Measurements from ENCODE around the gene DPCD. TPM values are rescaled to one million over a fixed set of nuclear protein-coding genes. Genes with fewer than 3 reads are reported as not detected.
"Not testable (repeated sequence)": the region's sequence is repeated elsewhere in the genome, so short reads cannot be mapped to it uniquely, and the experiment has no call there.

Gene DPCD
- total RNA-seq, 2 donors from 2014 or later, result 23.9 to 66.1 TPM

DNA sequence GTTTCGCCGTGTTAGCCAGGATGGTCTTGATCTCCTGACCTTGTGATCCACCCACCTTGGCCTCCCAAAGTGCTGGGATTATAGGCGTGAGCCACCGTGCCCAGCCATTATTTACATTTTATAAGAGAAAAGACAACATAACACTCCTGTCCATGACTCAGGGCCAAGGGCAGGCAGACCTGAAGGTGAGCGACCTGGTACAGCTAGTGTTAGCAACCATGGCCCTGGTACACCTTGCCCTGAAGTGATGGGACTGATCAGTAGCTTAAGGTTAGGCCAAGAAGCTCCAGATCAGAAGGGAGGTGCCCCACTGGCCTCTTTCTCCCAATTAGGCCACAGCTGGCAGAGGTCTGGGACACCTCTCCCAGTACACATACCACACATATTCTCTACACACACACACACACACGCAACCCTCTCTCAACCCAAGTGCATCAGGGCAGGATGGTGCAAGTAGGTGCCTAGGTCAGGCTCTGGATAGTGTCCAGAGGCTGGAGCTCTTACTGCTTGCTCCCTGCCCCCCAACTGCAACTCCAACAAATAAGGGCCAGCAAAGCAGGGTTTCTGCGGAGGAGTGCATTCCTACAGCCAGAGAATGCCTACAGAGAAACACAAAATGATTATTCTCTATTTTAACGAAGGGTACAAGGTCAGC, 43.8 kb downstream of the DPCD start:
- Histone ChIP-seq H3K9me3 (no peaks in the 10 kb centered on the region), H3K36me3 (no peaks in the 10 kb centered on the region), H3K4me1 (replicated peaks) (no peaks in the 10 kb centered on the region), H3K4me3 (no peak overlapping the region), H3K27ac (no peak overlapping the region), H3K27me3 (replicated peaks; ENCODE audit: insufficient read depth) (no peaks in the 10 kb centered on the region)
- intact Hi-C loops (cut with DNase I), result no loop called here
- TF ChIP-seq POLR2A (IDR thresholded peaks at IDR 0.05) (no peak), POLR2AphosphoS5 (IDR thresholded peaks at IDR 0.05) (no peak)
- TF ChIP-seq, protein P1, sequence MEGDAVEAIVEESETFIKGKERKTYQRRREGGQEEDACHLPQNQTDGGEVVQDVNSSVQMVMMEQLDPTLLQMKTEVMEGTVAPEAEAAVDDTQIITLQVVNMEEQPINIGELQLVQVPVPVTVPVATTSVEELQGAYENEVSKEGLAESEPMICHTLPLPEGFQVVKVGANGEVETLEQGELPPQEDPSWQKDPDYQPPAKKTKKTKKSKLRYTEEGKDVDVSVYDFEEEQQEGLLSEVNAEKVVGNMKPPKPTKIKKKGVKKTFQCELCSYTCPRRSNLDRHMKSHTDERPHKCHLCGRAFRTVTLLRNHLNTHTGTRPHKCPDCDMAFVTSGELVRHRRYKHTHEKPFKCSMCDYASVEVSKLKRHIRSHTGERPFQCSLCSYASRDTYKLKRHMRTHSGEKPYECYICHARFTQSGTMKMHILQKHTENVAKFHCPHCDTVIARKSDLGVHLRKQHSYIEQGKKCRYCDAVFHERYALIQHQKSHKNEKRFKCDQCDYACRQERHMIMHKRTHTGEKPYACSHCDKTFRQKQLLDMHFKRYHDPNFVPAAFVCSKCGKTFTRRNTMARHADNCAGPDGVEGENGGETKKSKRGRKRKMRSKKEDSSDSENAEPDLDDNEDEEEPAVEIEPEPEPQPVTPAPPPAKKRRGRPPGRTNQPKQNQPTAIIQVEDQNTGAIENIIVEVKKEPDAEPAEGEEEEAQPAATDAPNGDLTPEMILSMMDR (IDR thresholded peaks at IDR 0.05), result no peak
- no peak for DNase-seq (ENCODE audit: low spot score)
- WGBS, result 84% methylated on average over 8 of the region's 8 CpGs

DNA sequence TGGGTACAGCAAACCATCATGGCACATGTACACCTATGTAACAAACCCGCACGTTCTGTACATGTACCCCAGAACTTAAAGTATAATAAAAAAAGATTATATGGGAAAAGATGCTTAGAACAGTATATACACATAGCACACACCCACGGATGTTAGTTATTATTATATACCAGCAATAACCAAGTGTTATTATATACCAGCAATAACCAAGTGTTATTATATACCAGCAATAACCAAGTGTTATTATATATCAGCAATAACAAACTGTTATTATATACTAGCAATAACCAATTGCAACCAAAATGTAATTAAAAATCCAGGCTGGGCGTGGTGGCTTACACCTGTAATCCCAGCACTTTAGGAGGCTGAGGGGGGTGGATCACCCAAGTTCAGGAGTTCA, 45.4 kb downstream of the DPCD start:
- H3K4me1 ChIP-seq (replicated peaks); H3K9me3 ChIP-seq; H3K4me3 ChIP-seq; DNase-seq (ENCODE audit: low spot score); H3K27ac ChIP-seq; H3K27me3 ChIP-seq (replicated peaks; ENCODE audit: insufficient read depth); intact Hi-C loops (cut with DNase I); H3K36me3 ChIP-seq: not testable (repeated sequence)
- WGBS, result 98% methylated on average over 4 of the region's 4 CpGs

DNA sequence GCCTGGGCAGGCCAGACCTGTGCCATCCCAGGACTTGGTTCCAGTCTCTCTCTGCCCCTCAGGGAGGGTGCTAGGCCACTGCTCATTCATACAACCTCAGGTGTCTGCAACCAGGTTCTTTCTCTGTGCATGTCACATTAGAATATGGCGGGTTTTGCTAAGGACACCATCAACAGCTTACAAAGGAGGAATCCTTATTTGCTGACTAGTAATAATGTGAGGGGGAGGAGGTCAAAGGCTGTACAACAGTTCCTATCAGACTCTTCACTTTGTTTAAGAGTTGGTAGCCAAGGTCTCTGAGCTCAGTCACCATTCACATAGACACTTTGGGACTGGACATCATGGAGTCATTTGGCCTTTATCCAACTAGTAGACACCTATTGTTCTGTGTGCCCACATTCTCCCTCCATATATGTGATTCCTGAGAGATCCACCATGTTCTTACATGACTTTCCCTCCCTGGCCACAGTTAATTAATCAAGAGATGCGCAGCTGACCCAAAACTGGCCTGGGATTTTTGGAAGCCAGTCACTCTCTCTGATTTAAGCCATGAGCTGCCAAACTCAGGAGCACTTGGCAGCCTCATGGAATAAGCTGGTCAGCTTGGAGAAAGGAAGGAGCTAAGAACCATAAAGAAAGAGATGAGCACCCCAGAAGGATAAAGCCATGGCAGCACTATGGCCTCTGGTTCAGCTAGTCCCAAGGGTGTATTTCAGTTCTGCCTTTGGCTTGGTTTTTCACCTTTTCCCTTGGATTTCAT, 51.2 kb downstream of the DPCD start:
- Histone ChIP-seq H3K36me3 (no peaks in the 10 kb centered on the region), H3K27me3 (replicated peaks; ENCODE audit: insufficient read depth) (no peaks in the 10 kb centered on the region), H3K4me3 (no peak overlapping the region), H3K27ac (no peak overlapping the region), H3K4me1 (replicated peaks) (no peaks in the 10 kb centered on the region), H3K9me3 (no peaks in the 10 kb centered on the region)
- no peak for DNase-seq (ENCODE audit: low spot score)
- TF ChIP-seq POLR2AphosphoS5 (IDR thresholded peaks at IDR 0.05) (no peak), POLR2A (IDR thresholded peaks at IDR 0.05) (no peak)
- TF ChIP-seq, protein P1 (IDR thresholded peaks at IDR 0.05), result no peak
- 100% methylated on average over 2 of the region's 2 CpGs for WGBS
- intact Hi-C loops (cut with DNase I), result no loop called here

DNA sequence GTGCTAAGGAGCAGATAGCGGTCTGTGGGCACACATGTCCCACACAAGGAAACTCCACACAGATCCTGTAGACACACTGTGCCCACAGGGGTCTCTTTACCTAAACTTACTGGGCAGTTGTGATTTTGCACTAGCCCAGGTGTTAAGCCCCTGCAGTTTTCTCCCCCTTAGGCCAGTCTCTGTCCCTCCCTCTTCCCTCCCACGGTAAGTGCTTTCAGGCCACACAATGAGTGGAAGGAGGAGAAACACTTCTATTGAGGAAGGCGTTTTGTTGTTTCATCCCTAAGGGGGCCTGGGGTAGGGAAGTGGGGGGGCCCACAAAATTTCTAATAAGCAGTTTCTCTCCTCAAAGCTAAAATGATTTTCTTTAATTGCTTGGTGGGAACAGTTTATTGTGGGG, 55.4 kb downstream of the DPCD start:
- Histone ChIP-seq H3K4me3 (no peak overlapping the region), H3K27me3 (replicated peaks; ENCODE audit: insufficient read depth) (no peaks in the 10 kb centered on the region), H3K9me3 (no peaks in the 10 kb centered on the region), H3K4me1 (replicated peaks) (no peaks in the 10 kb centered on the region), H3K27ac (no peak overlapping the region), H3K36me3 (no peaks in the 10 kb centered on the region)
- DNase-seq (ENCODE audit: low spot score), result no peak
- TF ChIP-seq, protein P1 (IDR thresholded peaks at IDR 0.05), result no peak
- no peak for TF ChIP-seq POLR2AphosphoS5 (IDR thresholded peaks at IDR 0.05)
- TF ChIP-seq POLR2A (IDR thresholded peaks at IDR 0.05), result no peak
- 78% methylated on average over 3 of the region's 3 CpGs for WGBS
- intact Hi-C loops (cut with DNase I), result no loop called here

DNA sequence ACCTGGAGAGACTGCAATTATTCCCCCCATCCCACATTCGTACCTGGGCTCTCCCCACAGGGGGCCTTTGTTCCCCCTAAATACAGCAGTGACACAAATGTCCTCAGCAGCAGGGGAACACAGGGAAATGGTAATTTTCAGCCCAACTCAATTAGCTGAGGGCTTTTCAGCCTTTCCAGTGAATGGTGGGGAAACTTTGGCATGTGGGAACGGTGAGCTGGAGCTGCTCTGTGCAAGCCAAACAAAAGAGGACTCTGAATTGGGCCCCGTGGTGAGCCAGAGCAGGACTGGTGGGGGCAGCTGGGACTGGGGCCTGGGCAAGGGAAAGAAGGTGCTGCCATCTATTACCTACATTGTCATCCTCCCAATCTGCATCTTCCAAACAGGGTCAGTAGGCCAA, 55.9 kb downstream of the DPCD start:
- intact Hi-C loops (cut with DNase I), result no loop called here
- H3K4me1 ChIP-seq (replicated peaks), result no peaks in the 10 kb centered on the region
- H3K36me3 ChIP-seq, result no peaks in the 10 kb centered on the region
- no peak overlapping the region for H3K4me3 ChIP-seq
- no peaks in the 10 kb centered on the region for H3K9me3 ChIP-seq
- TF ChIP-seq POLR2A (IDR thresholded peaks at IDR 0.05) (no peak), POLR2AphosphoS5 (IDR thresholded peaks at IDR 0.05) (no peak)
- TF ChIP-seq, protein P1 (IDR thresholded peaks at IDR 0.05), result no peak
- H3K27ac ChIP-seq, result no peak overlapping the region
- DNase-seq (ENCODE audit: low spot score), result no peak
- no peaks in the 10 kb centered on the region for H3K27me3 ChIP-seq (replicated peaks; ENCODE audit: insufficient read depth)
- WGBS, result 53% methylated on average over 3 of the region's 3 CpGs
